Endothelial cell (in vitro differentiated cells): ENCODE results near the gene CUEDC1. TPM values are rescaled to one million over a fixed set of nuclear protein-coding genes. Genes with fewer than 3 reads are reported as not detected.
"Not testable (repeated sequence)": the region's sequence is repeated elsewhere in the genome, so short reads cannot be mapped to it uniquely, and the experiment has no call there.

ENCODE experiments used
- DNase-seq: peaks from one replicate; pipeline ENCODE4 v3.0.0; 2021; ENCODE audit warnings: low spot score
- H3K27ac Mint-ChIP-seq: one replicate; pipeline ENCODE4 v1.8.0; 2021; ENCODE audit warnings: mixed read lengths, inconsistent platforms; ENCODE audit not compliant: unreplicated experiment
- H3K27me3 Mint-ChIP-seq: one replicate; pipeline ENCODE4 v1.8.0; 2021; ENCODE audit warnings: mild to moderate bottlenecking, moderate library complexity, mixed read lengths, inconsistent platforms; ENCODE audit not compliant: unreplicated experiment
- H3K36me3 Mint-ChIP-seq: one replicate; pipeline ENCODE4 v1.8.0; 2021; ENCODE audit warnings: mild to moderate bottlenecking, low read depth, mixed read lengths, inconsistent platforms; ENCODE audit not compliant: unreplicated experiment
- H3K4me1 Mint-ChIP-seq: one replicate; pipeline ENCODE4 v1.8.0; 2021; ENCODE audit warnings: mild to moderate bottlenecking, mixed read lengths, inconsistent platforms; ENCODE audit not compliant: unreplicated experiment
- H3K4me3 Mint-ChIP-seq: one replicate; pipeline ENCODE4 v1.8.0; 2021; ENCODE audit warnings: mild to moderate bottlenecking, mixed read lengths, inconsistent platforms; ENCODE audit not compliant: unreplicated experiment
- H3K9me3 Mint-ChIP-seq: one replicate; pipeline ENCODE4 v1.8.0; 2021; ENCODE audit warnings: mixed read lengths, inconsistent platforms; ENCODE audit not compliant: unreplicated experiment
- total RNA-seq: library from RNA; stranded (reverse); fragmentation: NEBNext Ultra II Directional; extraction: Animal tissue kit (Norgen Biotek cat#: 25700); gene quantifications from one replicate; pipeline ENCODE4 v1.2.1, GENCODE V29; 2021; ENCODE audit not compliant: unreplicated experiment
- TF ChIP-seq, protein P1 (sequence below): fragments of 200-600 bp; sonication (generic); IDR thresholded peaks from one replicate; pipeline ENCODE4 v1.5.0; 2021; ENCODE audit warnings: antibody characterized with exemption; ENCODE audit not compliant: unreplicated experiment

Gene CUEDC1
- total RNA-seq, 1 donor from 2014 or later, result 13.3 TPM

DNA sequence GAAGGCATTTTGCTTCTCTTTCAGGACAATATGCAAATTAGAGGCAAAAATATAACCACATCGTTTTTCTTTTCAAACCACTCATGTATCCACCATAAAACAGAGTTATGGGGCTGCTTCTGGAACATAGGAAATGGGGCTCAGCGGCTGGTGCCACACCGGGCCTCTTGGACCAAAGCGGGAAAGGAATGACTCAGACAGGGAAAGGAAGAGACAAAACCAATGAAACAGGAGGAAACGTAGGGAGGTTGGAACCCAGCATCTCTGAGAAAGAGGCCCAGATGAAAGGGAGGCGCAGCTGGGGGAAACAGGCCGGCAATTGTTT, 28.5 kb downstream of the CUEDC1 start:
- no peaks in the 10 kb centered on the region for H3K36me3 Mint-ChIP-seq

DNA sequence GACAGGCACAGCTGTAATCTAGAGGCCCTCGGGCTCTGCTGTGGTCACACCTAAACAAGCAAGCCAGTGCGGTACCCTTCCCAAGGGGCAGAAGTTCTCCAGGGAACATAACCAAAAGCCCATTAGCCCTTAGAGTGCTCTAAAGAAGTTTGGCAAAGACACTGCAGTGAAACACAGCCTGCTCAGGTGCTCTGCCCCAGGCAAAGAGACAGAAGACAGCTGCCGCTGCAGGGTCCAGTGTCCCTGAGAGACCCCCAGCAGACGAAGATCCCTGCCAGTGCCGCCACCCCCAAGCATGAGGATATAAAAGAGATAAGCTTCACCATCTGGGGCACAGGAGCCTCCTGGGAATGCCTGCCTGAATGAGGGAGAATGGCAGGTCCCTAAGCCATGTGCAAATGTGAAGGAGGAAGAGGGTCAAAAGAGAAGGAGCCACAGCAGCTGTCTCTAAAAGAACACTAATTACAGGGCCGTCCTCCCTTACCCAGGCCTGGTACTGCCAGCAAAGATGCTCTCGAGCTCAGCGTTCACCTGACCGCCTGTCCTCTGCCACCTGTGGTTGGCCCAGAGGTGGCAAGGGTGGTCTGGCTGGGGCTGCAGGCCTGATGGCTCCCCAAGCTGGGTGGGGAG, 29.7 kb downstream of the CUEDC1 start:
- no peaks in the 10 kb centered on the region for H3K9me3 Mint-ChIP-seq
- H3K36me3 Mint-ChIP-seq, result no peaks in the 10 kb centered on the region
- no peak overlapping the region for H3K27ac Mint-ChIP-seq
- H3K27me3 Mint-ChIP-seq, result peaks cover 2% of the 10 kb centered on the region
- no peak for DNase-seq
- no peak overlapping the region for H3K4me3 Mint-ChIP-seq
- H3K4me1 Mint-ChIP-seq, result peaks cover 19% of the 10 kb centered on the region
- TF ChIP-seq, protein P1, sequence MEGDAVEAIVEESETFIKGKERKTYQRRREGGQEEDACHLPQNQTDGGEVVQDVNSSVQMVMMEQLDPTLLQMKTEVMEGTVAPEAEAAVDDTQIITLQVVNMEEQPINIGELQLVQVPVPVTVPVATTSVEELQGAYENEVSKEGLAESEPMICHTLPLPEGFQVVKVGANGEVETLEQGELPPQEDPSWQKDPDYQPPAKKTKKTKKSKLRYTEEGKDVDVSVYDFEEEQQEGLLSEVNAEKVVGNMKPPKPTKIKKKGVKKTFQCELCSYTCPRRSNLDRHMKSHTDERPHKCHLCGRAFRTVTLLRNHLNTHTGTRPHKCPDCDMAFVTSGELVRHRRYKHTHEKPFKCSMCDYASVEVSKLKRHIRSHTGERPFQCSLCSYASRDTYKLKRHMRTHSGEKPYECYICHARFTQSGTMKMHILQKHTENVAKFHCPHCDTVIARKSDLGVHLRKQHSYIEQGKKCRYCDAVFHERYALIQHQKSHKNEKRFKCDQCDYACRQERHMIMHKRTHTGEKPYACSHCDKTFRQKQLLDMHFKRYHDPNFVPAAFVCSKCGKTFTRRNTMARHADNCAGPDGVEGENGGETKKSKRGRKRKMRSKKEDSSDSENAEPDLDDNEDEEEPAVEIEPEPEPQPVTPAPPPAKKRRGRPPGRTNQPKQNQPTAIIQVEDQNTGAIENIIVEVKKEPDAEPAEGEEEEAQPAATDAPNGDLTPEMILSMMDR, result no peak

More for the DNA sequence above, 28.5 kb downstream of the CUEDC1 start:
- TF ChIP-seq, protein P1, result no peak
- Mint-ChIP-seq H3K9me3 (no peaks in the 10 kb centered on the region), H3K4me1 (peaks cover 31% of the 10 kb centered on the region), H3K27ac (peak overlapping the region; percentile 64), H3K4me3 (no peak overlapping the region), H3K27me3 (peaks cover 2% of the 10 kb centered on the region)
- no peak for DNase-seq

DNA sequence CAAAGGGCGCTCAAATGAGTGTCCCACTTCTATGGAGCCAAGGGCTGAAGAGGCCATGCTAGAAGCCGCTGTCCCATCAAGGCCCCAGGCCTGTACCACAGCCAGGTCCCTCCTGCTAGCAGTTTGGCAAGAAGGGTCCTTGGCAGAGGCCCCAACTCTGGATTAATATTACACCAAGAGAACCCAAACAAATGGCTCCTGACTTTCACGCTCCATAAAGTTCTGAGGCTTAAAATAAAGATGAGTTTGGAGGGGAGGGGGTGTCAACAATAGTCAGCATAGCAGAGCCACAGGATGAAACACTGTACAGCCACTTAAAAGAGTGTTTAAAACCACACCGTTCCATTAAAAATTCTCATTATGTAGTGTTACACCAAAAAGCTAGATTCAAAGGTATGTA, 30.5 kb downstream of the CUEDC1 start:
- no peak overlapping the region for H3K4me3 Mint-ChIP-seq
- peaks cover 11% of the 10 kb centered on the region for H3K4me1 Mint-ChIP-seq
- no peak overlapping the region for H3K27ac Mint-ChIP-seq
- no peaks in the 10 kb centered on the region for H3K9me3 Mint-ChIP-seq
- DNase-seq, result no peak
- peaks cover 2% of the 10 kb centered on the region for H3K27me3 Mint-ChIP-seq
- TF ChIP-seq, protein P1, result no peak
- no peaks in the 10 kb centered on the region for H3K36me3 Mint-ChIP-seq

DNA sequence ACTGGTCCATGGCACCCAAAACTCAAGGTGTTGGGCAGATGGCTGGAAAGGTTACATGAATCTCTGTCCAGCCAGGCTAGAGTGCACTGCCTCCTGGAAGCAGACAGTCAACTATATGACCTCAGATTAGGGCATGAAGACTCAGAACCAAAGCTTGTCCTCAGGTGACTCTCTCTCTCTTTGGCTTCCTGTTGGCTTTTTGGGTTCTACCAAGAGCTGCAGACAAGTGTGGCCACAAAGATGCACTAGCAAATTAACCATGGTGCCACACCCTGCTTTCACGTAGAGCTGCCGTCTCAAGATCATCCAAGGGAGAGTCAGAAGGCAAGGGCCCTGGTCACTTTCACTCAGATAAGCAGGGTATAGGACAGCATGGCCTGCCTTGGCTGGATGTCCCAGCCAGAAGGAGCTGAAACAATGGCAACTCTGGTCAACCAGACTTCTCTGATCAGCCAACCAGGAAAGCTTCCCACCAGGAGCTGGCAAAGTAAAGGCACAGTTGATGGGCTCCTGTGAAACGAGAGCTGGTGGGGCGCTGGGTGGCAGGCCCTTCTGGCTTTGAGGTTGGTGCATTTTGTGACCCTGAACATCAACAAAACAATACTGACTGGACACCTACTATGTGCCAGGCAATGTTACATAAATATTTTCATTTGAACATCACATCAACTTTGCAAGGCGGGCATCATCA, 31.9 kb downstream of the CUEDC1 start:
- H3K4me1 Mint-ChIP-seq, result peaks cover 13% of the 10 kb centered on the region
- H3K27me3 Mint-ChIP-seq, result peaks cover 2% of the 10 kb centered on the region

GRCh38 chr17:57922745-57923144, 32.5 kb downstream of the CUEDC1 start:
- not testable (repeated sequence) for H3K27ac Mint-ChIP-seq, H3K4me3 Mint-ChIP-seq, H3K36me3 Mint-ChIP-seq, H3K27me3 Mint-ChIP-seq, H3K9me3 Mint-ChIP-seq, DNase-seq
- H3K4me1 Mint-ChIP-seq, result peaks cover 18% of the 10 kb centered on the region

More for the DNA sequence above, 31.9 kb downstream of the CUEDC1 start:
- Mint-ChIP-seq H3K27ac (no peak overlapping the region), H3K36me3 (no peaks in the 10 kb centered on the region), H3K9me3 (no peaks in the 10 kb centered on the region), H3K4me3 (no peak overlapping the region)
- DNase-seq, result no peak
- TF ChIP-seq, protein P1, result no peak
